BJ (cell line): Measurements from ENCODE around the gene MALRD1. TPM values are rescaled to one million over a fixed set of nuclear protein-coding genes. Genes with fewer than 3 reads are reported as not detected.
A peak's percentile ranks its signal among the peaks of the same experiment; 100 is the strongest.

ENCODE experiments used
- CTCF ChIA-PET: fragments of 350-600 bp; formaldehyde crosslinking; extraction: SDS; loops from one replicate; lab custom pipeline; 2021; ENCODE audit warnings: antibody characterized with exemption, inconsistent platforms; lab: Yijun Ruan, JAX
- POLR2A ChIA-PET: fragments of 300-600 bp; sonication (Branson Sonifier 250); formaldehyde crosslinking; extraction: SDS; loops from one replicate; lab custom pipeline; 2021; ENCODE audit warnings: antibody characterized with exemption; lab: Charles Lee
- DNase-seq: peaks from one replicate; pipeline ENCODE4 v3.0.0-alpha.2; 2011; ENCODE audit warnings: low read depth
- H3K27me3 ChIP-seq: 2 replicates; pipeline ENCODE4 v1.6.0; 2011; ENCODE audit warnings: low read length; ENCODE audit not compliant: control insufficient read depth, insufficient read depth
- H3K36me3 ChIP-seq: 2 replicates; pipeline ENCODE4 v1.5.1; 2011; ENCODE audit warnings: low read length; ENCODE audit not compliant: control insufficient read depth, insufficient read depth
- H3K4me3 ChIP-seq: 2 replicates; pipeline ENCODE4 v1.5.1; 2011; ENCODE audit warnings: low read depth, mild to moderate bottlenecking, control low read depth, low read length
- polyA plus RNA-seq: library from polyadenylated mRNA; depleted of rRNA; stranded (reverse); fragments of >200 nt; gene quantifications from 2 replicates; pipeline ENCODE4 v1.2.3, GENCODE V29; 2011
- TF ChIP-seq, protein P1 (sequence below): IDR thresholded peaks from 2 replicates; pipeline ENCODE4 v1.5.1; 2011; ENCODE audit warnings: low read depth, mild to moderate bottlenecking, control low read depth, inconsistent platforms, low read length, moderate library complexity; ENCODE audit not compliant: insufficient read depth

Gene MALRD1
- polyA plus RNA-seq, 1 experiment, result not detected

DNA sequence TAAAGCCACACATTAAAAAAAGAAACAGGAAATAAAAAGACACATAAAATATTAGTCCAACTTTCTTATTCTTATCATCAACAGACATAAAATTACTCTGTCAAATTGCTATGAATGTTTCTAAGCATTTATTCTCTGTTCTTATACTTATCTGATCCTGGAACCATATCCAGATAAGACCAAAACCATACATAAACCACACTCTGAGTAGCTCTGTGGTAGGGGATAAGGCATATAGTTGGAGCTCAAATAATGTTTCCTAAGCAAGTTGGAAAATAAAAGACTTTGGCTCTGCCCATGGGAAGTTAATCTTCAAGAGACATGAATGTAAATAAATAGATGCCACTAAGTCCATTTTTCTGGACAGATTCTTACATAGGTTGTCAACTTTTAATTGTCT is 664.6 kb downstream of the MALRD1 start:
- Histone ChIP-seq H3K4me3 (no peak overlapping the region), H3K36me3 (no peaks in the 10 kb centered on the region), H3K27me3 (no peaks in the 10 kb centered on the region)
- POLR2A ChIA-PET, result no interaction called here
- TF ChIP-seq, protein P1, sequence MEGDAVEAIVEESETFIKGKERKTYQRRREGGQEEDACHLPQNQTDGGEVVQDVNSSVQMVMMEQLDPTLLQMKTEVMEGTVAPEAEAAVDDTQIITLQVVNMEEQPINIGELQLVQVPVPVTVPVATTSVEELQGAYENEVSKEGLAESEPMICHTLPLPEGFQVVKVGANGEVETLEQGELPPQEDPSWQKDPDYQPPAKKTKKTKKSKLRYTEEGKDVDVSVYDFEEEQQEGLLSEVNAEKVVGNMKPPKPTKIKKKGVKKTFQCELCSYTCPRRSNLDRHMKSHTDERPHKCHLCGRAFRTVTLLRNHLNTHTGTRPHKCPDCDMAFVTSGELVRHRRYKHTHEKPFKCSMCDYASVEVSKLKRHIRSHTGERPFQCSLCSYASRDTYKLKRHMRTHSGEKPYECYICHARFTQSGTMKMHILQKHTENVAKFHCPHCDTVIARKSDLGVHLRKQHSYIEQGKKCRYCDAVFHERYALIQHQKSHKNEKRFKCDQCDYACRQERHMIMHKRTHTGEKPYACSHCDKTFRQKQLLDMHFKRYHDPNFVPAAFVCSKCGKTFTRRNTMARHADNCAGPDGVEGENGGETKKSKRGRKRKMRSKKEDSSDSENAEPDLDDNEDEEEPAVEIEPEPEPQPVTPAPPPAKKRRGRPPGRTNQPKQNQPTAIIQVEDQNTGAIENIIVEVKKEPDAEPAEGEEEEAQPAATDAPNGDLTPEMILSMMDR, result no peak
- CTCF ChIA-PET, result no interaction called here
- no peak for DNase-seq

DNA sequence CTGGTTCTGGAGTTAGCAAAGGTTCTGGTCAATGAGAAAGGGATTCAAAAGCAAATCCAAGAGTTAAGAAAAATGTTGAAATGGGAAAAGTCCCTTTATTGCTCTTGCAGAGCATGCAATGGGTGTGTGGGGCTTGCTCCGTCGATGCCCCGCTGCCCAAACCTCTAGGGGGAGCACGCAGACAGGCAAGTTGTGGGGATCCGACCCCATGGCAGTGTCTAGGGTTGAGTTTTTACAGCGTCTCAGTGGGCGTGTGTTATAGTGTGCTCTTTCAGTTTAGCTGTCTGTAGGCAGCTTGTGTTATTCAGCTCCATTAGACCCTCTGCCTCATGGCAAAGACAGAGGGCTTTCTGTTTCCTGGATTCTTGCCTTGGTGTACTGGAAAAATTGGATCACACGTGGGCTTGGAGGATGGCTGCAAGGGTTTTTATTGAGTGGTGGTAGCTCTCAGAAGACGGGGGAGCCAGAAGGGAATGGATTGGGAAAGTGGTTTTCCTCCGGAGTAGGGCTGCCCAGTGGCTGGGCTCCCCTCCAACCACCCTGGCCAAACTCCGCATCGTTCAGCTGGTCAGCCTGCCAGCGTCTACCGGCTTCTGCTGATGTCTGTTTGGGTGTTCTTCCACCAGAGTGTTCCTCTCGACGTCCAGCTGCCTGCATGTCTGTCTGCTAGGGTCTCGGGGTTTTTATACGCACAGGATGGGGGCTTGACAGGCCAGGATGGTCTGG is 665.4 kb downstream of the MALRD1 start:
- ChIA-PET CTCF (no interaction called here), POLR2A (no interaction called here)
- H3K36me3 ChIP-seq, result no peaks in the 10 kb centered on the region
- no peak for DNase-seq
- no peaks in the 10 kb centered on the region for H3K27me3 ChIP-seq
- H3K4me3 ChIP-seq, result no peak overlapping the region
- TF ChIP-seq, protein P1, result no peak

DNA sequence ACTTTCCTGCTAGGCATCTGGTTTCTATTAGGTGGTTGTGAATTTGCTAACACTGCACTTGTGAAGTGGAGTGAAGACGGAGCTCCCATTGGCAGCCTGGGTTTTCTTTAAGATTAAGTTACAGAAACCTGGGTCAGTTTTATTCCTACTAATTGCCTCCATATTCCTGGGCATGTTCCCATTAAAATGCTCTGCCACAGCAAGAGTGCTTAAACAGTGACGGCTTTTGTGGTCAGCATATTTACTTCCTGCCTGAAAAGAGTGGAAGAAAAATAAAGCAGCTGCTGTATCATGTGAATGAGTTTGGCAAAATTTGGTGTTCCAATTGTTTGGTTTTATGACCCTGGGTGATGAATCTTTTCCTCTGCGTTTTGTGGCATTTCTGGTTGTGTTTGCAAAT is 670.7 kb downstream of the MALRD1 start:
- ChIA-PET POLR2A (no interaction called here), CTCF (interaction anchor here (0.8 to 1.5 kb wide), 2 partner anchors 9 to 25 kb away, joined by 4 to 5 read pairs; no protein-coding TSS in a partner anchor)
- H3K36me3 ChIP-seq, result no peaks in the 10 kb centered on the region
- H3K27me3 ChIP-seq, result no peaks in the 10 kb centered on the region
- TF ChIP-seq, protein P1, result no peak
- peak; percentile 46 for DNase-seq
- no peak overlapping the region for H3K4me3 ChIP-seq

DNA sequence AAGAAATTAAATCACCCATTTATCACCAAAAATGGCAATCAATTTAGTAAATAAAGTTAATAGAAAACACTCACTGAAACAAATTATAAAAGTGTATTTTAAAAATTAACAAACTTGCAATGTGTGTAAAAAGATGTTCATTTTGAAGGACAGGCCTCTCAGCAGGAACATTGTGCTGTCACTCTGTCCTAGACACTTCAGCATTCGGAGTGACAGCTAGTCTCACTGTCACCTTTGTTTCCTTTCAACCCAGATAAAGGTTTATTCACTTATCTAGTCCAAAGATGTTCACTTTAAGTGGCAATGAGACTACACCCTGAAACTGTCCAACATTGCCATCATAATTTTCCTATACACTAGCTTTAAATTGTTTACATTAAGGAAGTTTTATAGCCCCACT is 675.7 kb downstream of the MALRD1 start:
- CTCF ChIA-PET, result interaction anchor here (0.6 kb wide), 1 partner anchor 12 kb away, joined by 3 read pairs; no protein-coding TSS in a partner anchor
- DNase-seq, result no peak
- TF ChIP-seq, protein P1, result no peak
- no peaks in the 10 kb centered on the region for H3K36me3 ChIP-seq
- H3K4me3 ChIP-seq, result no peak overlapping the region
- POLR2A ChIA-PET, result no interaction called here
- no peaks in the 10 kb centered on the region for H3K27me3 ChIP-seq

DNA sequence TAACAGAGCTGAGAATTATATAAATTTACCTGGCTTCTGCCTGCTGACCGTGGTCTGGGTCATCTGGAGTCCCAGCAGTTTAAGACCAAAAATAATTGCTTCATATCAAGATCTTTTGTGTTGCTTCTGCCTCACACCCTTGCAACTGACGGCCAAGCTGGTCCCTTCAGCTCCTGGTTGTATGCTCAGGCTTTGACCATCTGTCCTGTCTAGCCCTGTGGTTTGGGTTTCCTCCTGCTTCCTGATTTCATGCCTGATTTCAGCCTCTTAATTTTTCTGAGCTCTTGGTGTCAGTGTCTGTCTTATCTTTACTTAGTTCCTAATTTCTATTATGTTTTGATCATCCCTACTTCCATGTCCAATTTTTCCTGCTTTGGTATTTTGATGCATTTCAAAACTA is 679.8 kb downstream of the MALRD1 start:
- ChIA-PET CTCF (interaction anchor here (1.3 kb wide), 1 partner anchor 9 kb away, joined by 4 read pairs; no protein-coding TSS in a partner anchor), POLR2A (no interaction called here)
- DNase-seq, result no peak
- TF ChIP-seq, protein P1, result no peak
- Histone ChIP-seq H3K4me3 (no peak overlapping the region), H3K36me3 (no peaks in the 10 kb centered on the region), H3K27me3 (no peaks in the 10 kb centered on the region)
